Smooth muscle cell of the umbilical artery (primary cell): Measurements from ENCODE around the gene SOX2. TPM values are rescaled to one million over a fixed set of nuclear protein-coding genes. Genes with fewer than 3 reads are reported as not detected.

Source experiments
- total RNA-seq: library from RNA; depleted of rRNA; stranded (reverse); fragments of >200 nt; gene quantifications from 2 replicates; pipeline ENCODE4 v1.2.3, GENCODE V29; 2014

SOX2 gene
- total RNA-seq: not detected in 2 replicates

GRCh38 chr3:181711325-181712135 is at the start of gene SOX2:
Gene SOX2, plus strand, starts transcription at chr3:181711925. Its CDS starts 436 bp downstream, at chr3:181712361.

